ENCODE results near the gene AQP7.

GRCh38 chr9:33407061-33407460, 4.7 kb upstream of the AQP7 start:
- TF ChIP-seq CTCF (IDR thresholded peaks at IDR 0.05) (no peak), EP300 (IDR thresholded peaks at IDR 0.05) (no peak), POLR2AphosphoS5 (IDR thresholded peaks at IDR 0.05) (no peak)
